ENCODE results near the gene UGT1A1.

UGT1A1 gene

GRCh38 chr2:233758141-233758540 lies 1.9 kb upstream of the UGT1A1 start:
- H3K27ac ChIP-seq (ENCODE audit: low read depth, low read length): no peak overlapping the region
- no peaks in the 10 kb centered on the region for H3K36me3 ChIP-seq (ENCODE audit: control insufficient read depth in 5 of 5, insufficient read depth in 5 of 5, low read length in 5 of 5)
- no peak overlapping the region for H3K9ac ChIP-seq (ENCODE audit: low read length in 5 of 5)
- no peaks in the 10 kb centered on the region for H3K4me1 ChIP-seq (ENCODE audit: control insufficient read depth in 5 of 5, insufficient read depth in 5 of 5, low read length in 5 of 5)
- H3K9me3 ChIP-seq (ENCODE audit: control insufficient read depth in 5 of 5, low read length in 5 of 5): no peaks in the 10 kb centered on the region
- no peak overlapping the region for H3K4me3 ChIP-seq (ENCODE audit: low read depth in 1 of 5, low read length in 5 of 5)
- no peaks in the 10 kb centered on the region for H3K27me3 ChIP-seq (ENCODE audit: control insufficient read depth in 5 of 5, insufficient read depth in 4 of 5, low read length in 5 of 5)

DNA sequence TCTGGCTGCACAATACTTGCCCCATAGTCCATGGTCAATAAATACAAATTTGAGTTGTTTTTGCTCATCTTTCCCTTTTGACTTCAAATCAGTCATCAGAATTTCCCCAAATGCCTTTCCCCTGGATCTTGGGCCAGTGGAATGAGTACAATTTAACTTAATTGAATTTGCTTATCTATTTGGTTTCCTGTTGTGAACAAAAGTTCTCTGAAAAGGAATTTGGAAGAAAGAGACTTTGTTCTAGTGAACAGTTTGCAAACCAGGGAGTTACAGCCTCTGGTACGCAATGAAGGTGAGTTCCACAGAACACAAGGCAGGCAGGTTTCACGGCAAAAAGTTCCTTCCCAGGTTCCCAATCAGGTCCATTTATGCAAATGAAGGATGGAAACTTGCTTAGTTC lies 1.2 kb upstream of the UGT1A1 start:
- Histone ChIP-seq H3K9me3 (ENCODE audit: control insufficient read depth in 5 of 5, low read length in 5 of 5) (no peaks in the 10 kb centered on the region), H3K9ac (ENCODE audit: low read length in 5 of 5) (no peak overlapping the region), H3K4me1 (ENCODE audit: control insufficient read depth in 5 of 5, insufficient read depth in 5 of 5, low read length in 5 of 5) (no peaks in the 10 kb centered on the region), H3K4me3 (ENCODE audit: low read depth in 1 of 5, low read length in 5 of 5) (no peak overlapping the region), H3K27ac (ENCODE audit: low read depth, low read length) (no peak overlapping the region), H3K36me3 (ENCODE audit: control insufficient read depth in 5 of 5, insufficient read depth in 5 of 5, low read length in 5 of 5) (no peaks in the 10 kb centered on the region), H3K27me3 (ENCODE audit: control insufficient read depth in 5 of 5, insufficient read depth in 4 of 5, low read length in 5 of 5) (no peaks in the 10 kb centered on the region)

DNA sequence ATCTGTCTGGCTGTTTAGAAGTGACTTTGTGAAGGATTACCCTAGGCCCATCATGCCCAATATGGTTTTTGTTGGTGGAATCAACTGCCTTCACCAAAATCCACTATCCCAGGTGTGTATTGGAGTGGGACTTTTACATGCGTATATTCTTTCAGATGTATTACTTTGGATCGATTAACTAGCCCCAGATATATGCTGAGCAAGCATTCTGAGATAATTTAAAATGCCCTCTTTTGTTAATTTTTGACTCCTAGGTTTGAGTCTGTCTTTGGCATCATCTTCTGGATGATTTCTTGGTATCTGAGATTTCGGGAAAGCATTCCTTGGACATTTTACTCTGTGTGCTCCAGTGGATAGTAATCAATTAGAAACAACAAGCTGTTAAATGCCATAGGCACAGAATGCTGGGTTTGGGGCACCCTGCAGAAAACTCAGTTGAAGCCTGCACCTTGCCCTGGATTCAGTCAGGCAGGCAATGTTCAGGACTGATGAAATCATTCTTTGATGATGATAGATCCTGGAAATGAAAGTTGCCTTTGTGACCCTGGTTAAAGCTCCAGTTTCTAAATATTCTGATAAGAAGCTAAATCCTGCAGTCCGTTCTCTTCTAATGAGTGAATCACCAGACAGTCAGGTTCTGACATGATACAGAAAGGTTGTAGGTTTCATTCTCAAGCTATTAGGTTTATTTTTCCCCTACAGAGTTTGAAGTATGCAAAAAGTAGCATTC lies 1.1 kb downstream of the UGT1A1 start:
- Histone ChIP-seq H3K4me3 (ENCODE audit: low read depth in 1 of 5, low read length in 5 of 5) (no peak overlapping the region), H3K27ac (ENCODE audit: low read depth, low read length) (no peak overlapping the region)

DNA sequence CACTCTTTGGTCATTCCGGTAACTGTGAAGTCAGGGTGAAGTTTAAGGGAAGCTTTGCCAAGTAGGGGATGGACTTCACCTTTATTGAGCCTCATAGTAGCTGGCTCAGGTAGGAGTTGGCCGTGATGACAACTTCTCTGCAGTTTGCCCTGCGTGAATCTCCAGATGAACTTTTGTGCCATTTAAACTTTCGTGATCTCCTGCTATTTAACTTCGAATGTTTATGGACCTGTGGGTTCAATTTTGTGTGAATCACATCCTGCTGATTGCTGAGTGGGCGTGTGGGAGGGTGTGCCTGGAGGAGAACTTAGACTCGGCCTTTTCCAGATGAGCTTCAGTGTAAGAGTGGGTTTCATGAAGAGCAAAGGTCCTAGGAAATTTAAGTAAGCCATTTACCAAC lies 4.2 kb downstream of the UGT1A1 start:
- no peak overlapping the region for H3K9ac ChIP-seq (ENCODE audit: low read length in 5 of 5)
- H3K27ac ChIP-seq (ENCODE audit: low read depth, low read length): no peak overlapping the region
- no peak overlapping the region for H3K4me3 ChIP-seq (ENCODE audit: low read depth in 1 of 5, low read length in 5 of 5)

More for the DNA sequence above, 1.1 kb downstream of the UGT1A1 start:
- Histone ChIP-seq H3K36me3 (ENCODE audit: control insufficient read depth in 5 of 5, insufficient read depth in 5 of 5, low read length in 5 of 5) (no peaks in the 10 kb centered on the region), H3K9ac (ENCODE audit: low read length in 5 of 5) (no peak overlapping the region), H3K4me1 (ENCODE audit: control insufficient read depth in 5 of 5, insufficient read depth in 5 of 5, low read length in 5 of 5) (no peaks in the 10 kb centered on the region), H3K9me3 (ENCODE audit: control insufficient read depth in 5 of 5, low read length in 5 of 5) (no peaks in the 10 kb centered on the region), H3K27me3 (ENCODE audit: control insufficient read depth in 5 of 5, insufficient read depth in 4 of 5, low read length in 5 of 5) (peaks cover 0 to 4% (median 0%) of the 10 kb centered on the region in 5 donors)

GRCh38 chr2:233764761-233765160 lies 4.7 kb downstream of the UGT1A1 start:
- Histone ChIP-seq H3K27me3 (ENCODE audit: control insufficient read depth in 5 of 5, insufficient read depth in 4 of 5, low read length in 5 of 5) (peaks cover 0 to 6% (median 3%) of the 10 kb centered on the region in 5 donors), H3K4me3 (ENCODE audit: low read depth in 1 of 5, low read length in 5 of 5) (no peak overlapping the region), H3K9me3 (ENCODE audit: control insufficient read depth in 5 of 5, low read length in 5 of 5) (no peaks in the 10 kb centered on the region), H3K9ac (ENCODE audit: low read length in 5 of 5) (no peak overlapping the region), H3K27ac (ENCODE audit: low read depth, low read length) (no peak overlapping the region), H3K4me1 (ENCODE audit: control insufficient read depth in 5 of 5, insufficient read depth in 5 of 5, low read length in 5 of 5) (no peaks in the 10 kb centered on the region), H3K36me3 (ENCODE audit: control insufficient read depth in 5 of 5, insufficient read depth in 5 of 5, low read length in 5 of 5) (no peaks in the 10 kb centered on the region)

More for the DNA sequence above, 4.2 kb downstream of the UGT1A1 start:
- Histone ChIP-seq H3K4me1 (ENCODE audit: control insufficient read depth in 5 of 5, insufficient read depth in 5 of 5, low read length in 5 of 5) (no peaks in the 10 kb centered on the region), H3K27me3 (ENCODE audit: control insufficient read depth in 5 of 5, insufficient read depth in 4 of 5, low read length in 5 of 5) (peaks cover 0 to 6% (median under 1%) of the 10 kb centered on the region in 5 donors), H3K36me3 (ENCODE audit: control insufficient read depth in 5 of 5, insufficient read depth in 5 of 5, low read length in 5 of 5) (no peaks in the 10 kb centered on the region), H3K9me3 (ENCODE audit: control insufficient read depth in 5 of 5, low read length in 5 of 5) (no peaks in the 10 kb centered on the region)

- Histone ChIP-seq H3K36me3 (ENCODE audit: control insufficient read depth in 5 of 5, insufficient read depth in 5 of 5, low read length in 5 of 5) (no peaks in the 10 kb centered on the region), H3K9ac (ENCODE audit: low read length in 5 of 5) (no peak overlapping the region), H3K4me3 (ENCODE audit: low read depth in 1 of 5, low read length in 5 of 5) (no peak overlapping the region), H3K27me3 (ENCODE audit: control insufficient read depth in 5 of 5, insufficient read depth in 4 of 5, low read length in 5 of 5) (peaks cover 0 to 8% (median 3%) of the 10 kb centered on the region in 5 donors), H3K9me3 (ENCODE audit: control insufficient read depth in 5 of 5, low read length in 5 of 5) (no peaks in the 10 kb centered on the region), H3K4me1 (ENCODE audit: control insufficient read depth in 5 of 5, insufficient read depth in 5 of 5, low read length in 5 of 5) (no peaks in the 10 kb centered on the region), H3K27ac (ENCODE audit: low read depth, low read length) (no peak overlapping the region)
Measured at GRCh38 chr2:233766416-233766815, 6.3 kb downstream of the UGT1A1 start.

- Histone ChIP-seq H3K36me3 (ENCODE audit: control insufficient read depth in 5 of 5, insufficient read depth in 5 of 5, low read length in 5 of 5) (no peaks in the 10 kb centered on the region), H3K4me3 (ENCODE audit: low read depth in 1 of 5, low read length in 5 of 5) (no peak overlapping the region), H3K27ac (ENCODE audit: low read depth, low read length) (no peak overlapping the region), H3K27me3 (ENCODE audit: control insufficient read depth in 5 of 5, insufficient read depth in 4 of 5, low read length in 5 of 5) (peaks cover 0 to 8% (median 3%) of the 10 kb centered on the region in 5 donors), H3K9me3 (ENCODE audit: control insufficient read depth in 5 of 5, low read length in 5 of 5) (no peaks in the 10 kb centered on the region), H3K4me1 (ENCODE audit: control insufficient read depth in 5 of 5, insufficient read depth in 5 of 5, low read length in 5 of 5) (no peaks in the 10 kb centered on the region), H3K9ac (ENCODE audit: low read length in 5 of 5) (no peak overlapping the region)
Measured at GRCh38 chr2:233768076-233768475, 8.0 kb downstream of the UGT1A1 start.

GRCh38 chr2:233769260-233769659 lies 9.2 kb downstream of the UGT1A1 start:
- no peaks in the 10 kb centered on the region for H3K4me1 ChIP-seq (ENCODE audit: control insufficient read depth in 5 of 5, insufficient read depth in 5 of 5, low read length in 5 of 5)
- peaks cover 0 to 8% (median 3%) of the 10 kb centered on the region in 5 donors for H3K27me3 ChIP-seq (ENCODE audit: control insufficient read depth in 5 of 5, insufficient read depth in 4 of 5, low read length in 5 of 5)
- H3K36me3 ChIP-seq (ENCODE audit: control insufficient read depth in 5 of 5, insufficient read depth in 5 of 5, low read length in 5 of 5): no peaks in the 10 kb centered on the region
- no peak overlapping the region for H3K9ac ChIP-seq (ENCODE audit: low read length in 5 of 5)
- no peak overlapping the region for H3K27ac ChIP-seq (ENCODE audit: low read depth, low read length)
- H3K4me3 ChIP-seq (ENCODE audit: low read depth in 1 of 5, low read length in 5 of 5): no peak overlapping the region
- no peaks in the 10 kb centered on the region for H3K9me3 ChIP-seq (ENCODE audit: control insufficient read depth in 5 of 5, low read length in 5 of 5)

GRCh38 chr2:233772153-233772552 lies 12.1 kb downstream of the UGT1A1 start:
- Histone ChIP-seq H3K27me3 (ENCODE audit: control insufficient read depth in 5 of 5, insufficient read depth in 4 of 5, low read length in 5 of 5) (peaks cover 0 to 4% (median 3%) of the 10 kb centered on the region in 5 donors), H3K4me1 (ENCODE audit: control insufficient read depth in 5 of 5, insufficient read depth in 5 of 5, low read length in 5 of 5) (no peaks in the 10 kb centered on the region), H3K36me3 (ENCODE audit: control insufficient read depth in 5 of 5, insufficient read depth in 5 of 5, low read length in 5 of 5) (no peaks in the 10 kb centered on the region), H3K9me3 (ENCODE audit: control insufficient read depth in 5 of 5, low read length in 5 of 5) (peaks cover 3 to 9% (median 5%) of the 10 kb centered on the region in 5 donors), H3K4me3 (ENCODE audit: low read depth in 1 of 5, low read length in 5 of 5) (no peak overlapping the region), H3K9ac (ENCODE audit: low read length in 5 of 5) (no peak overlapping the region), H3K27ac (ENCODE audit: low read depth, low read length) (no peak overlapping the region)

DNA sequence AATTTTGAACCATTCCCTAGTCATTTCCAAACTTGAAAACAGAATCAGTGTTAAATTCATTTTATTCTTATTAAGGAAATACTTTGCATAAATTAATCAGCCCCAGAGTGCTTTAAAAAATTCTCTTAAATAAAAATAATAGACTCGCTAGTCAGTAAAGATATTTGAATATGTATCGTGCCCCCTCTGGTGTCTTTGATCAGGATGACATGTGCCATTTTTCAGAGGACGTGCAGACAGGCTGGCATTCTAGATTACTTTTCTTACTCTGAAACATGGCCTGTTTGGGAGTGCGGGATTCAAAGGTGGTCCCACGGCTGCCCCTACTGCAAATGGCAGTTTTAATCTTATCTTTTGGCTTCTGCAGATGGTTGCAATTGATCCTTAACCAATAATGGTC lies 12.5 kb downstream of the UGT1A1 start:
- H3K4me1 ChIP-seq (ENCODE audit: control insufficient read depth in 5 of 5, insufficient read depth in 5 of 5, low read length in 5 of 5): no peaks in the 10 kb centered on the region
- H3K27ac ChIP-seq (ENCODE audit: low read depth, low read length): no peak overlapping the region
- H3K4me3 ChIP-seq (ENCODE audit: low read depth in 1 of 5, low read length in 5 of 5): no peak overlapping the region
- H3K9me3 ChIP-seq (ENCODE audit: control insufficient read depth in 5 of 5, low read length in 5 of 5): peaks cover 5 to 10% (median 8%) of the 10 kb centered on the region in 5 donors
- no peak overlapping the region for H3K9ac ChIP-seq (ENCODE audit: low read length in 5 of 5)
- peaks cover 0 to 4% (median 3%) of the 10 kb centered on the region in 5 donors for H3K27me3 ChIP-seq (ENCODE audit: control insufficient read depth in 5 of 5, insufficient read depth in 4 of 5, low read length in 5 of 5)
- no peaks in the 10 kb centered on the region for H3K36me3 ChIP-seq (ENCODE audit: control insufficient read depth in 5 of 5, insufficient read depth in 5 of 5, low read length in 5 of 5)
